HG03280 (cell line): ENCODE results near the gene FOXD2.

Experiments
- ATAC-seq: cut with Tn5 transposase; IDR thresholded peaks from one replicate; pipeline ENCODE4 v1.9.1; 2021; ENCODE audit warnings: mild to moderate bottlenecking, moderate library complexity; ENCODE audit not compliant: unreplicated experiment

FOXD2 gene

GRCh38 chr1:47437447-47438164 lies at the start of gene FOXD2:
Gene FOXD2 (plus strand): TSS chr1:47438044. CDS start chr1:47438136, 92 bp downstream.
- ATAC-seq, result peak; percentile 85

GRCh38 chr1:47388891-47389238 lies 49.0 kb upstream of the FOXD2 start:
- ATAC-seq, result peak; percentile 69

GRCh38 chr1:47389731-47390130 lies 48.1 kb upstream of the FOXD2 start:
- ATAC-seq, result no peak

- no peak for ATAC-seq
Observed at GRCh38 chr1:47390843-47391242, 47.0 kb upstream of the FOXD2 start.

GRCh38 chr1:47393141-47393540 lies 44.7 kb upstream of the FOXD2 start:
- ATAC-seq, result no peak

- ATAC-seq, result no peak
Observed at GRCh38 chr1:47395433-47395832, 42.4 kb upstream of the FOXD2 start.

- ATAC-seq, result no peak
Observed at GRCh38 chr1:47396671-47397196, 41.1 kb upstream of the FOXD2 start.

- no peak for ATAC-seq
Observed at GRCh38 chr1:47399138-47399845, 38.6 kb upstream of the FOXD2 start.

GRCh38 chr1:47399846-47400155 lies 38.0 kb upstream of the FOXD2 start:
- ATAC-seq, result no peak

- ATAC-seq, result no peak
Observed at GRCh38 chr1:47401761-47402160, 36.1 kb upstream of the FOXD2 start.

- ATAC-seq, result no peak
Observed at GRCh38 chr1:47402591-47402990, 35.3 kb upstream of the FOXD2 start.

GRCh38 chr1:47403321-47403910 lies 34.4 kb upstream of the FOXD2 start:
- ATAC-seq, result no peak

GRCh38 chr1:47405697-47406096 lies 32.1 kb upstream of the FOXD2 start:
- no peak for ATAC-seq

GRCh38 chr1:47406966-47407365 lies 30.9 kb upstream of the FOXD2 start:
- ATAC-seq, result no peak

GRCh38 chr1:47407481-47407880 lies 30.4 kb upstream of the FOXD2 start:
- ATAC-seq, result no peak

GRCh38 chr1:47409311-47410067 lies 28.4 kb upstream of the FOXD2 start:
- no peak for ATAC-seq

GRCh38 chr1:47410068-47410455 lies 27.8 kb upstream of the FOXD2 start:
- no peak for ATAC-seq

GRCh38 chr1:47411436-47411835 lies 26.4 kb upstream of the FOXD2 start:
- ATAC-seq, result no peak

- no peak for ATAC-seq
Observed at GRCh38 chr1:47412437-47412836, 25.4 kb upstream of the FOXD2 start.

- no peak for ATAC-seq
Observed at GRCh38 chr1:47415728-47416318, 22.0 kb upstream of the FOXD2 start, which contains the start of gene FOXE3. Gene FOXE3 (plus strand): TSS chr1:47416285. CDS start chr1:47416316, 31 bp downstream.
